ENCODE data around the gene PLCXD3.
"Not testable (repeated sequence)": the region's sequence is repeated elsewhere in the genome, so short reads cannot be mapped to it uniquely, and the experiment has no call there.

The PLCXD3 gene

DNA sequence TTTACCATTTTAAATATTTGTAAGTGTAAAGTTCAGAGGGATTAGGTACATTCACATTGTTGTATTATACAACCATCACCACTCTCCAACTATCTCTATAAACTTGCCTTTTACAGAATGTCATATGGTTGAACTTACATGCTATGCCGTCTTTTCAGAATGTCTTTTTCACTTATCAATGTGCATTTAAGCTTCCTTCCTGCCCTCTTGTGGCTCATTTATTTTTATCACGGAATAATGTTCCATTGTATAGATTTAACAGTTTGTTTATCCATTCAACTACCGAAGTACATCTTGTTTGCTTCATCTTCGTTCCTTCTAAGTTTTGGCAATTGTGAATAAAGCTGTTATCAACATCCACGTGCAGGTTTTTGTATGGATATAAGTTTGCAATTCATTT, 163.8 kb downstream of the PLCXD3 start:
- no peak for DNase-seq (ENCODE audit: low spot score)

- no peak for DNase-seq (ENCODE audit: low spot score)
Measured at GRCh38 chr5:41345295-41345694, 165.1 kb downstream of the PLCXD3 start.

DNA sequence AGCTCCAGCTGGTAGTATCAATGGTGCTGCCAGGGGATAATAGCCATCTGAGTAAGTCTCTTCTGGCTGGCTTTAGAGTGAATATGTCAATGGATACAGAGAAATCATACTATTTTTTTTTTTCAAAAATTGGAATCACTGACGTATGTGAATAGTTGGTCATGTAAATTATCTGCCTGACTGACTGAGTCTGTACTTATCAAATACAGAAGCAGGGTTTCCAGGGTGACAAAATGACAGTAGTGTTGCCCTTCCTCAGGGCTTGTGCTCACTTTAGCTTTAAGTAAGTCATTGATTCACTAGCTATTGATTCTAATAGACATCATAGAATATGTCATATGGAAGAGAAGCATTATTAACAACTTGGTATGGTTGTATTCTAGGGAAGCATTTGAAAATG, 171.1 kb downstream of the PLCXD3 start:
- DNase-seq (ENCODE audit: low spot score) = no peak

DNA sequence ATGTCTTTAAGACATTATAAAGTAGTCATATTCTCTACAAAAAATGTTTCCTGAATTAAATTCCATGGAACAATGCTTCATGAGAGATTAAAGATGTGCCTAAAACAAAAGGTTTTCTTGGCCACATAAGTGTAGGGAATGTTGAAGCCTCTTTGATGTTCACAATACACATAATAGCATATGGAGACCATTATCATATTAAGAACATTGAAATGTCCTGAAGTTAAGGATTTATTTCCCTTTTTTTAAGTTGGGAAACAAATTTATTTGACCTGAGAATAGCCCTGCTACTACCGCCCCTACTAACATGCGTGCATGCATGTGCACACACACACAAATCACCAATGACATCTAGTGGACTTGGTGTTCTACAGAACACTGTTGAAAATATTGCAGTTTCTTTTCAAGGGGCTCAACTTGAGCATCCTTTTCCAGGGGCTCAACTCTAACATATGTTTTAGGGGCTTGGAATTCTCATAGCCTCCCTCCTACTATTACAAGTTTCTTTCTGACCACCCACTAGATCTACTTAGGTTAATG, 172.2 kb downstream of the PLCXD3 start:
- no peak for DNase-seq (ENCODE audit: low spot score)

- no peak for DNase-seq (ENCODE audit: low spot score)
Measured at GRCh38 chr5:41337724-41338123, 172.7 kb downstream of the PLCXD3 start.

GRCh38 chr5:41337216-41337615, 173.2 kb downstream of the PLCXD3 start:
- no peak for DNase-seq (ENCODE audit: low spot score)

- DNase-seq (ENCODE audit: low spot score) = no peak
Measured at GRCh38 chr5:41336471-41336870, 173.9 kb downstream of the PLCXD3 start.

DNA sequence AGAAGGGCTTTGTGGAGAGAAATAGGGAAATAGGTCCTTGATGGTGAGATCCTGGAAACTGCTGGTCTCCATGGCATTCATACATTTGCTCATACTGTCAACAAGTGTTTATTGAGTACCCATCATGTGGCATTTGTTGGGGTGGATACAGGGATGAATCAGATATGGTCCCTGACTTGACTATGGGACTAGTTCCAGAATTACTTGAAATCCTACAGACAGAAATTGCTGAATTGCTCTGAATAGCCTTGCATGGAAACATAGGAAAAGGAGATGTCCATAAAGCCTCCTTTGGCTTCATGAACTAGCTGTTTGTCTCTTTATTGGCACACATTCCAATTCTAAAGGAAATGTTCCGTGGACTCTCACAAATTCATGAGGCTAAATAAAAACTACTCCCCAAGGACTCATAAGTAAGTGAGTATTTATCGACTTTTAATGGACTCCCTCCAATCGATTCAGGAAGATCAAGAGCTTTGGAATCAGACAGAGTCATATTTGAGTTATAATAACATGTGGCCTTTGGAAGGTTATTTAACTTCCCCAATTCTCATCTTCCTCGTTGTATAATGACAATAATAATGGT, 174.7 kb downstream of the PLCXD3 start:
- no peak for DNase-seq (ENCODE audit: low spot score)

DNA sequence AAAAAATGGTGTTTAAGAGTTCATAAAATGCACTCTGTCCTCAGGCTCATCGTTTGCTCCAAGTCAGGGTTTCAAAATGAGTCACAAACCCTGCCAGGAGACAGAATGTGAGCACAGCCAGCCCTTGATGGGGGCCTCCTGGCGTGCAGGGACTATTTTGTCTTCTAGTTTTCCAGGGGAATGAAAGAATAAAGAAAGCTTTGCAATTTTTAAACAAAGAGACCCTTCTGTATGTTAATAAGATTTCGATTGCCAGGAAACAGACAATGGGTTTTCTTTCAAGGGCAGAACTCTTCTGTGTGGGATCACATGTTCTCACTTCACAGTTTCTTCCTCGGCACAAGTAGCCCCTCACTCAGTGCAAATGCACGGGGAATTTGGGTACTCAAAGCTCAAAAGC, 175.6 kb downstream of the PLCXD3 start:
- DNase-seq (ENCODE audit: low spot score) = peak; percentile 70

GRCh38 chr5:41334221-41334620, 176.2 kb downstream of the PLCXD3 start:
- no peak for DNase-seq (ENCODE audit: low spot score)

DNA sequence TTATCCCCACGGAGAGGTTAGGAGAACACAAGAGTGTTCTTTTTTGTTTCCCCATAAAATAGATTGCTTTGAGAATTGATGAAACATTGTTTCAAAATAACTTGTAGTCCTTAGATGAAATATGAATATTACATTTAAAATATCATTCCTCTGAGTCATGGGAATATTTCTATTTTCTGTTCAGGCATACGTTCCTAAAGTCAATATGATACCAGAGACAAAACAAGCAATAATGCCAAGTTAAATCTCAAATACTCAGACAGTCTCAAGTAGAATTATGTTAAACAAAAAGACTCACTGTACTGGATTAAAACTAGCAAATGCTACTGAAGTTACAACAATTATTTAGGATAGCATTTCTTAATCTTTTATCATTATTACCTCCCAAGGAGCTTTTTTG, 185.3 kb downstream of the PLCXD3 start:
- DNase-seq (ENCODE audit: low spot score) = no peak

- not testable (repeated sequence) for DNase-seq (ENCODE audit: low spot score)
Measured at GRCh38 chr5:41322826-41323225, 187.6 kb downstream of the PLCXD3 start.

- no peak for DNase-seq (ENCODE audit: low spot score)
Measured at GRCh38 chr5:41312478-41313060, 197.8 kb downstream of the PLCXD3 start.

DNA sequence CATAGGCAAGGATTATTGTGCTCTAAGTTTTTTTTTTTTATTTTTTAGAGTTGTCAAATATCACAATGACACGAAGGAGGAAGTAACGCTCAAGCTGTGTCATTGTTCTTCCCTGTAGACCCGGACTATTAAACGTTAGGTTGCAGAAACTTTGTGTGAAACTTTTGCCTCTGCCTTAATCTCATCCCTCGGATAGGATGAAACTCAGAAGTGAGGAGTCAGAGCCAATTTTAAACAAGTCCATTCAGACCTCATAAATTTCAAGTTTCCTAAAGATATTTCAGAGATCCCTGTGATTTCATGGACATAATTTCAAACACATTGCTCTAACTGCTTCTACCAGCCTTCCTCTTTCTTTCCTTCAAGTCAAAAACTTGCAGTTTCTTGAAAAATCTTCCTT, 198.3 kb downstream of the PLCXD3 start:
- no peak for DNase-seq (ENCODE audit: low spot score)

DNA sequence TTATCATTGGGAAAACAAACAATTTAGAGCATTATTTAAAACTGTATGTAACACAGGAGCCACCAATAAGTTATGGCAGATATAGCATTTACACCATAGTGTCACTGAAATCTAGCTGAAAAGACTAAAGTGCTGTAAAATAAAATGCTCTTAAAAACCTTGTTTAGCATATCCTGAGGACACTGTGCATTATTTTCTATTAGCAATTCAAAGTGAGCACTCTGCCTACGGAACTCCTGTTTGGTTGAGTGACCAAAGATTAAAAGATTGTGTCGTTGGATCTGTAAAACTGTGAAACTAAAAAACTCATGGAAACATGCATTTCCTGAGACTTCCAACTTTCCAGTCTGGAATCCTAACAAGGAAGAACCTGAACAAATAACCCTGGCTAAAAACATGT, 201.1 kb downstream of the PLCXD3 start:
- no peak for DNase-seq (ENCODE audit: low spot score)

GRCh38 chr5:41306005-41306404, 204.4 kb downstream of the PLCXD3 start:
- DNase-seq (ENCODE audit: low spot score) = no peak

DNA sequence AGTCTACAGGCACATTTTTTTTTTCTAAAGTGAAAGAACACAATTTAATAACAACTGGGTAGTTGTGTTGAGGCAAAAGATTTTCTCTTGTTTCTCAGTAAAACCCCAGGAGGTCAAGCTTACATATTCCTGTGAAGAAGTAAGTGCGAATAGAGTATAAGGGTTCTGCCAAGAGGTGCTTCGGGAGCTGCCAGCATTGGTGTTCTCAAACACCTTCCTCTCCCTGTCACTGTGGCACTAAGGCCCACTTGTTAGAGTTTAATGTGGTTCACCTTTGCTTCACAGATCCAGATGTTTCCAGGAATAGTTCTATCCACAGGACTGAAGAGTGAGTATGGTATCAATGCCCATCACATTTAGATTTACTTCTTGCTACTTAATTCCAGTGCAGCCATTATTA, 205.3 kb downstream of the PLCXD3 start:
- no peak for DNase-seq (ENCODE audit: low spot score)

- DNase-seq (ENCODE audit: low spot score) = no peak
Measured at GRCh38 chr5:41296066-41296465, 214.3 kb downstream of the PLCXD3 start.

DNA sequence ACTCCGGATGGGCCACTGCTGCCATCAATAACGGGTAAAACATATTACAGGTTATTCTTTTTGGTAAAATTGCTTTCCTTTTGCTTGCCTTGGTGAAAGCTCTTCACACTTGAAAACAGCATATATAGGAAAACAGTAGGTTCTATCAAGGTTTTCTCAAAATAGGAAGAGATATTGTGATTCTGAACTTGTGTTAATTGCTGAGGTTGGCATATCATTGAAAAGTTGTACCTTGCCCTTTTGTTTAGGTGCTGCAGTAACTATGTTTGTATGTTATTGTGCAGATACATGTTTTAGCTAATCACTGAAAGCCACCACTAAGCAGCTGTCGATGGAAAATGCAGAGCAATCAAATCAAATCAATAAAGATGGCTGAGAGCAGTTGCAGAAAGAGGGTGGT, 219.1 kb downstream of the PLCXD3 start:
- no peak for DNase-seq (ENCODE audit: low spot score)

GRCh38 chr5:41290810-41291209, 219.6 kb downstream of the PLCXD3 start:
- no peak for DNase-seq (ENCODE audit: low spot score)

DNA sequence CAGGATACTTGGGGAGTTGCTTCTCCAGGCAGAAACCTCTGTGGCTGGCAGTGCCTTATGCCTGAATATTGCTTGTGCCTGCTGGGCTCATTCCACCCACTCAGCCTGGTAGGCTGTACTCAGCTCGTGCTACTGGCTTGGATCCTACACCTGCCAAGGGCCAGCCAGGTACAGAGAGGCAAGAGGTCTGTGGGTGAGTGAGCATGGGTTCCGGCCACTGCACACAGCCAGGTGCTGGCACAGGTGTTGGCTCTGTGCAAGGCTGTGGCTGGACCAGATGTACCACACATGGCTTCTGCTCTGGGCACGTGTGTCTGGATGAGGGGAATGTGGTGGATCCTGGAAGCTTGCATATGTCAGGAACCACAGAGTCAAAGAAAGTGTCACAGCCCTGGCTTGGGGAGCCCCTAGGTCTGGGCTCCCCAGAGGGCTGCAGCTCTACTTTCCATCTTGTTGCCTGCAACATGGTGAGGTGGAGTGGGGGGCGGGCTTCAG, 220.4 kb downstream of the PLCXD3 start:
- no peak for DNase-seq (ENCODE audit: low spot score)

GRCh38 chr5:41286696-41287095, 223.7 kb downstream of the PLCXD3 start:
- DNase-seq (ENCODE audit: low spot score) = no peak

- no peak for DNase-seq (ENCODE audit: low spot score)
Measured at GRCh38 chr5:41286165-41286564, 224.2 kb downstream of the PLCXD3 start.

- no peak for DNase-seq (ENCODE audit: low spot score)
Measured at GRCh38 chr5:41284938-41285337, 225.5 kb downstream of the PLCXD3 start.
